ENCODE data around the gene MMP23B.

The MMP23B gene

GRCh38 chr1:1596493-1597274, 35.3 kb upstream of the MMP23B start:
- peak; percentile 57 for DNase-seq (ENCODE audit: low spot score)
- no peak for TF ChIP-seq CTCF (IDR thresholded peaks at IDR 0.05; ENCODE audit: extremely low read depth, missing control alignments)

DNA sequence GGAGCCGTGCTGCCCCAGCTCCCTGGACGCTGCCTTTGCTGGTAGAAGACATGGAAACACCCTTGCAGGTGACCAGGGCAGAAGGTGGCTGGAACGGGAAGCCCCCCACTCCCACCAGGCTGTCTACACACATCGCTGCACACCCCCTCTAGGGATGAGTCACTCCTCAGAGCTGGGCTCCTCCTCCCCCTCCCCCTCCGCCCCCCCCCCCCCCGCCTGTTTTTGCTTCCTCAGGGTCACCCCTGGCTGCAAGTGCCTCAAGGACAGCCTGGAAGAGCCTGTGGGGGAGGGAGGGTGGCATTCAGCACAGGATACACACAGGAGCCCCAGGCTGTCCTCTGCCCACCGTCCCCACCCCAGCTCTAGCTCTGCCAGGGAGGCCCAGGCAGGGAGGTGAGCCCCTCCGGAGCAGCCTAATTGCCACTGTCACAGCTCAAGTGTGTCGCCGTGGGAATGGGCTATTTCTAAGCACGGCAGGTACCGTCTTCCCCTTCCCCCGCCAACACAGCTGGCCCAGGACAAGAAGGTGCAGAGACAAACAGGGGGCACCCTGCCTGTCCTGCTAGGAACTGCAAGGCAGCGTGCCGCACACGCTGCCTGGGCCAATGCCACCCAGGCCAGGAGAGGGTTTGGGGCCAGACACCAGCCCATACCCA, 34.6 kb upstream of the MMP23B start:
- DNase-seq (ENCODE audit: low spot score): peak; percentile 68
- TF ChIP-seq CTCF (IDR thresholded peaks at IDR 0.05; ENCODE audit: extremely low read depth, missing control alignments): no peak

DNA sequence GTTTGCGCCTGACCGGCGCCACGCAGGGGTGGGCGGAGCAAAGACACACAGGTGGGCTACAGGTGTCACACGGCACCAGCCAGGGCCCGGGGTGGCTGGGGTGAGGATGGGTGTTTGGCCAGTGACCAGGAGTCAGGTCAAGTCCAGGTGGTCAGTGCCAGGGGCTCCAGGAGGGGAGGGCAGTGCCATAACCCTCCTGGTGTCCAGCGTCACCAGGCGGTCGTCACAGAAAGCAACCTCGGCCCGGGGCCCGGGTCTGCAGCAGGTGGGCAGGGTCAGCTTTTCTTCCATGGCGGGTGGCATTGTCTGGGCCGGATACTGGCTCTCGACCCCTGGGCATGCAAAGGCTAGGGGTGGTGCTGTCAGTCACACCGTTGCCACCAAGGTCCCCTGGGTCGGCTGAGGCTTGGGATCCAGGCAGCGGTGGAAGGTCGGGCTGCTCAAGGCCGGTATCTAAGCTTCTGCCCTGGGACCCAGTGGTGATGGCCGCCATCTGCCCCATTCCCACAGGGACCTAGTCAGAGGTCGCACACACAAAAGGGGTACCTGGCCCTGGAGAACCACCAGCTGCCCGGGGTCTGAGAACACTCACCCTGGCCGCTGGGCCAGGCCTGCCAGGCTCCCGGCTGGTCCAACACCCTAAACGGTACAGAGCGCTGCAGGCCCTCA, 33.8 kb upstream of the MMP23B start:
- DNase-seq (ENCODE audit: low spot score): peak; percentile 31
- TF ChIP-seq CTCF (IDR thresholded peaks at IDR 0.05; ENCODE audit: extremely low read depth, missing control alignments): no peak

- no peak for TF ChIP-seq CTCF (IDR thresholded peaks at IDR 0.05; ENCODE audit: extremely low read depth, missing control alignments)
- DNase-seq (ENCODE audit: low spot score): peak; percentile 33
These were observed 33.3 kb upstream of the MMP23B start for GRCh38 chr1:1598720-1599029.

DNA sequence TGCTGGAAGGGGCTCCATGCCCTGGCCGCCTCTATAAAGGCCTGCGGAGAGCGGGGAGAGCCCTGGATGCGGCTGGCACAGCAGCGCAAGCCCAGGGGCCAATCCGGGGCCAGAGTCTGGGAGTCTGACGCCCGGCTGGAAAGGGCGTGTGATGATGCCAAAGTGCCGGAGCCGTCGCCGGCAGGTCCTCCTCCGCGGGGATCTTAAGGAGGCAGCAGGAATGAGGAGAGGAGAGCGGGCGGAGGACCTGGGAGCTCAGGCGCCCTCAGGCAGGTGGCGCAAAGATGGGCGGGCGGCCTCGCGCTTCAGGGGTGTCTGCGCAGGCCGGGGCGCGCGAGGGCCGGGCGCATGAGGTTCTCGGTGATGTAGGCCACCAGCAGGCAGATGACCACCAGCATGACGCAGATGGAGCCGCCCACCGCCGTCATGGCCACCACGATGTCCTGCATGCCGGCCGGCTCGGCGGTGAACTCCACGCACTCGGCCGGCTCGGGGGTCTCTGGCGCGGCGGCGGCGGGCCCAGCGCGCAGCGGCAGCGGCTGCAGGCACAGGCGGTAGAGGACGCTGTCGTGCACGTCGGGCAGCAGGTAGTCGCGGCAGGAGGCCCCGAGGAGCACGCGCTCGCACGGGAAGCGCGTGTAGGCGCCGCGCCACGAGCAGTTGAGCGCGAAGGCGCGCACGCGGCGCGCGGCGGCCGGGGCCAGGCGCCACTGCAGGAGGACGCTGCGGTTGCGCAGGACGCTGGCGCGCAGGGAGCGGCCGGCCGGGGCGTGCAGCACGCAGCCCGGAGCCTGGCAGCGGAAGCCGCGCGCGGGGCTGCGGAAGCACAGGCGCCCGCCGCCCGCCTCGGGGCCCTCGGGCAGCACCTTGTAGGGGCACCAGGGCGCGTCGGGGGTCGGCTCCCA, 32.7 kb upstream of the MMP23B start:
- DNase-seq (ENCODE audit: low spot score): peak; percentile 83

More for the DNA sequence above, 32.7 kb upstream of the MMP23B start:
- peak; percentile 24 for TF ChIP-seq CTCF (IDR thresholded peaks at IDR 0.05; ENCODE audit: extremely low read depth, missing control alignments)

All from GM20000 (cell line).